HEK293 (cell line): ENCODE measurements around the gene PAM.

Experiments
- FEZF1 ChIP-seq: fragments of 450-650 bp; formaldehyde crosslinking; IDR thresholded peaks from 2 replicates; pipeline ENCODE4 v1.5.1; 2016; ENCODE audit warnings: missing biosample characterization, missing genetic modification characterization
- GLI2 ChIP-seq: fragments of 450-650 bp; formaldehyde crosslinking; IDR thresholded peaks from 2 replicates; pipeline ENCODE4; 2017; ENCODE audit warnings: missing biosample characterization, missing genetic modification characterization, low read depth, borderline replicate concordance
- PBX3 ChIP-seq: sonication (generic); formaldehyde crosslinking; IDR thresholded peaks from 2 replicates; pipeline ENCODE4 v1.8.1; 2022; ENCODE audit warnings: mild to moderate bottlenecking, moderate library complexity, missing genetic modification reagents
- RBAK ChIP-seq: fragments of 450-650 bp; formaldehyde crosslinking; IDR thresholded peaks from 2 replicates; pipeline ENCODE4 v1.5.1; 2016; ENCODE audit warnings: missing biosample characterization, missing genetic modification characterization
- SP7 ChIP-seq: fragments of 450-650 bp; formaldehyde crosslinking; IDR thresholded peaks from 2 replicates; pipeline ENCODE4 v1.5.1; 2016; ENCODE audit warnings: missing biosample characterization, missing genetic modification characterization
- TRIM28 ChIP-seq: IDR thresholded peaks from 2 replicates; pipeline ENCODE4 v1.6.1; 2011; ENCODE audit warnings: low read length, control low read depth, borderline replicate concordance
- YY1 ChIP-seq: fragments of 450-650 bp; formaldehyde crosslinking; IDR thresholded peaks from 2 replicates; pipeline ENCODE4 v1.5.1; 2018; ENCODE audit warnings: missing biosample characterization, missing genetic modification characterization
- YY2 ChIP-seq: fragments of 450-650 bp; formaldehyde crosslinking; IDR thresholded peaks from 2 replicates; pipeline ENCODE4 v1.5.1; 2016; ENCODE audit warnings: missing biosample characterization, missing genetic modification characterization
- ZBTB17 ChIP-seq: fragments of 450-650 bp; formaldehyde crosslinking; IDR thresholded peaks from 2 replicates; pipeline ENCODE4 v1.5.1; 2016; ENCODE audit warnings: missing biosample characterization, missing genetic modification characterization
- ZIC2 ChIP-seq: fragments of 450-650 bp; formaldehyde crosslinking; IDR thresholded peaks from 2 replicates; pipeline ENCODE4 v1.5.1; 2016; ENCODE audit warnings: missing biosample characterization, missing genetic modification characterization
- ZNF121 ChIP-seq: fragments of 450-650 bp; formaldehyde crosslinking; IDR thresholded peaks from 2 replicates; pipeline ENCODE4 v1.5.1; 2016; ENCODE audit warnings: missing biosample characterization, missing genetic modification characterization
- ZNF169 ChIP-seq: fragments of 450-650 bp; formaldehyde crosslinking; IDR thresholded peaks from 2 replicates; pipeline ENCODE4 v1.5.1; 2016; ENCODE audit warnings: missing biosample characterization, missing genetic modification characterization
- ZNF2 ChIP-seq: fragments of 450-650 bp; formaldehyde crosslinking; IDR thresholded peaks from 2 replicates; pipeline ENCODE4 v1.5.1; 2016; ENCODE audit warnings: missing biosample characterization, missing genetic modification characterization
- ZNF239 ChIP-seq: fragments of 450-650 bp; formaldehyde crosslinking; IDR thresholded peaks from 2 replicates; pipeline ENCODE4 v1.5.1; 2016; ENCODE audit warnings: missing biosample characterization, missing genetic modification characterization
- ZNF266 ChIP-seq: fragments of 450-650 bp; formaldehyde crosslinking; IDR thresholded peaks from 2 replicates; pipeline ENCODE4 v1.5.1; 2016; ENCODE audit warnings: missing biosample characterization, missing genetic modification characterization, low read depth
- ZNF280D ChIP-seq: fragments of 450-650 bp; formaldehyde crosslinking; IDR thresholded peaks from 2 replicates; pipeline ENCODE4 v1.5.1; 2016; ENCODE audit warnings: missing biosample characterization, missing genetic modification characterization
- ZNF311 ChIP-seq: fragments of 450-650 bp; formaldehyde crosslinking; IDR thresholded peaks from 2 replicates; pipeline ENCODE4 v1.5.1; 2017; ENCODE audit warnings: missing biosample characterization, missing genetic modification characterization, borderline replicate concordance
- ZNF529 ChIP-seq: fragments of 450-650 bp; formaldehyde crosslinking; IDR thresholded peaks from 2 replicates; pipeline ENCODE4 v1.5.1; 2017; ENCODE audit warnings: missing genetic modification characterization, missing biosample characterization; ENCODE audit not compliant: insufficient replicate concordance
- ZNF571 ChIP-seq: fragments of 450-650 bp; formaldehyde crosslinking; IDR thresholded peaks from 2 replicates; pipeline ENCODE4 v1.5.0; 2017; ENCODE audit warnings: missing biosample characterization, missing genetic modification characterization
- ZNF660 ChIP-seq: fragments of 450-650 bp; IDR thresholded peaks from 2 replicates; pipeline ENCODE4 v1.5.1; 2018; ENCODE audit warnings: missing biosample characterization, mild to moderate bottlenecking, missing genetic modification characterization
- ZNF664 ChIP-seq: fragments of 450-650 bp; formaldehyde crosslinking; IDR thresholded peaks from 2 replicates; pipeline ENCODE4 v1.5.1; 2016; ENCODE audit warnings: missing biosample characterization, missing genetic modification characterization
- ZNF768 ChIP-seq: fragments of 450-650 bp; formaldehyde crosslinking; IDR thresholded peaks from 2 replicates; pipeline ENCODE4 v1.5.1; 2018; ENCODE audit warnings: missing biosample characterization, mild to moderate bottlenecking, missing genetic modification characterization
- ZNF777 ChIP-seq: fragments of 450-650 bp; formaldehyde crosslinking; IDR thresholded peaks from 2 replicates; pipeline ENCODE4 v1.5.1; 2017; ENCODE audit warnings: missing biosample characterization, missing genetic modification characterization, borderline replicate concordance
- ZXDB ChIP-seq: fragments of 450-650 bp; formaldehyde crosslinking; IDR thresholded peaks from 2 replicates; pipeline ENCODE4 v1.5.1; 2016; ENCODE audit warnings: missing biosample characterization, missing genetic modification characterization
- TF ChIP-seq, protein P1 (sequence below): fragments of 450-650 bp; formaldehyde crosslinking; IDR thresholded peaks from 2 replicates; pipeline ENCODE4 v1.5.1; 2016; ENCODE audit warnings: missing biosample characterization, missing genetic modification characterization
- TF ChIP-seq, protein P2 (sequence below): fragments of 450-650 bp; formaldehyde crosslinking; IDR thresholded peaks from 2 replicates; pipeline ENCODE4 v1.5.0; 2017; ENCODE audit warnings: missing biosample characterization, missing genetic modification characterization, borderline replicate concordance
- TF ChIP-seq, protein P3 (sequence below): fragments of 450-650 bp; formaldehyde crosslinking; IDR thresholded peaks from 2 replicates; pipeline ENCODE4 v1.5.1; 2016; ENCODE audit warnings: missing biosample characterization, missing genetic modification characterization
- TF ChIP-seq, protein P4 (sequence below): fragments of 450-650 bp; formaldehyde crosslinking; IDR thresholded peaks from 2 replicates; pipeline ENCODE4 v1.5.1; 2017; ENCODE audit warnings: missing biosample characterization, missing genetic modification characterization

PAM gene

DNA sequence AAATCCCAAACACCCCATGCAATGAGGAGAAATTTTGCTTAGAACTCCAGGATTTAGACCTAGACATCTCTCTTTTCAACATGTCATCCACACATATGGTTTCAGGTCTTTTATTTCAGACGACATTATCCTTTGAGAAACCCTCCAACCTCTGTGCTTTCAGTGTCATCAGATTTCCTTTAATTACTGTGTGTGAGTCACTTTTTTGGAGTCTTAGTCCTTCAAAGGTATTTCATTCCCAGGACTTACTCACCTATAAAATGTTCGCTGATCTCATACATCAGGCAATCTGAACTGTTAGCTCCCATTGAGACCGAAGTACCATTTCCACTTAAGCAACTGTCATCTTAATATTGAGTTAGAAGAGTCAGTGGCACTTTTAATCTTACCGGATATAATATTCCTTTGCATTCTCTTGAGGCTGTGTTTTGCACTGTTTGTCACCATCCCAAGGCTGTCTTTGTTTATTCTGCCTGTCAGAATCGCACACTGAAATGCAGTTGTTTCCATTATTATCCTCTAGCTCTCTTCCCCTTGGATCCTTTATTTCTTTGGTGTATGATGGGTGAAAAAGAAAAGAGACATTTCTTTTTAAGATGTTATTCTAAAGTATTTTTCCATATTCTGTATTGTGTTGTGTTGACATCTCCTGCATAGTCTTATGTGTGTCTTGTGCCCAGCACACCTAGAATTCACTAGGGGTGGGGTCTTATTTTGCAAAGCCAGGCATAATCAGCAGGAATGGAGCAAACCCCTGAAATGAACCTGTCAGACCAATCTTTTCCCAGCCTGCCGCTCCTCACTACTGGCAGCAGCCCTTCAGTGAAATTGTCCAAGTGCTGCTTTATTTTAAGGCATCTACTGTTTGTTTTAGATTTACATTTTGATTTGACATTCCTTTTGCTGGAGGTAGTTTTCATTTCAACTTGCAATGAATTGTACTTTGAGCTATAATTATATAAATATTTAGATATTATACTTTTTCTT is 155.4 kb downstream of the PAM start (continued):
- no peak for TF ChIP-seq ZNF529
- no peak for TF ChIP-seq YY1 (tag by site-specific recombination)
- TF ChIP-seq PBX3 (CRISPR knock-in tag), result no peak
- TF ChIP-seq, protein P1, sequence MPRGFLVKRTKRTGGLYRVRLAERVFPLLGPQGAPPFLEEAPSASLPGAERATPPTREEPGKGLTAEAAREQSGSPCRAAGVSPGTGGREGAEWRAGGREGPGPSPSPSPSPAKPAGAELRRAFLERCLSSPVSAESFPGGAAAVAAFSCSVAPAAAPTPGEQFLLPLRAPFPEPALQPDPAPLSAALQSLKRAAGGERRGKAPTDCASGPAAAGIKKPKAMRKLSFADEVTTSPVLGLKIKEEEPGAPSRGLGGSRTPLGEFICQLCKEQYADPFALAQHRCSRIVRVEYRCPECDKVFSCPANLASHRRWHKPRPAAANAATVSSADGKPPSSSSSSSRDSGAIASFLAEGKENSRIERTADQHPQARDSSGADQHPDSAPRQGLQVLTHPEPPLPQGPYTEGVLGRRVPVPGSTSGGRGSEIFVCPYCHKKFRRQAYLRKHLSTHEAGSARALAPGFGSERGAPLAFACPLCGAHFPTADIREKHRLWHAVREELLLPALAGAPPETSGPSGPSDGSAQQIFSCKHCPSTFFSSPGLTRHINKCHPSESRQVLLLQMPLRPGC (tag by site-specific recombination), result peak; percentile 90
- no peak for TF ChIP-seq ZNF280D (tag by site-specific recombination)
- TF ChIP-seq FEZF1 (tag by site-specific recombination), result peak; percentile 30; the same call in 1 of the 2 replicates
- TF ChIP-seq ZXDB (tag by site-specific recombination), result 0 out of 2 replicates have a peak, but pooled peaks have one; percentile 30
- no peak for TF ChIP-seq ZNF169 (tag by site-specific recombination)
- TF ChIP-seq, protein P2, sequence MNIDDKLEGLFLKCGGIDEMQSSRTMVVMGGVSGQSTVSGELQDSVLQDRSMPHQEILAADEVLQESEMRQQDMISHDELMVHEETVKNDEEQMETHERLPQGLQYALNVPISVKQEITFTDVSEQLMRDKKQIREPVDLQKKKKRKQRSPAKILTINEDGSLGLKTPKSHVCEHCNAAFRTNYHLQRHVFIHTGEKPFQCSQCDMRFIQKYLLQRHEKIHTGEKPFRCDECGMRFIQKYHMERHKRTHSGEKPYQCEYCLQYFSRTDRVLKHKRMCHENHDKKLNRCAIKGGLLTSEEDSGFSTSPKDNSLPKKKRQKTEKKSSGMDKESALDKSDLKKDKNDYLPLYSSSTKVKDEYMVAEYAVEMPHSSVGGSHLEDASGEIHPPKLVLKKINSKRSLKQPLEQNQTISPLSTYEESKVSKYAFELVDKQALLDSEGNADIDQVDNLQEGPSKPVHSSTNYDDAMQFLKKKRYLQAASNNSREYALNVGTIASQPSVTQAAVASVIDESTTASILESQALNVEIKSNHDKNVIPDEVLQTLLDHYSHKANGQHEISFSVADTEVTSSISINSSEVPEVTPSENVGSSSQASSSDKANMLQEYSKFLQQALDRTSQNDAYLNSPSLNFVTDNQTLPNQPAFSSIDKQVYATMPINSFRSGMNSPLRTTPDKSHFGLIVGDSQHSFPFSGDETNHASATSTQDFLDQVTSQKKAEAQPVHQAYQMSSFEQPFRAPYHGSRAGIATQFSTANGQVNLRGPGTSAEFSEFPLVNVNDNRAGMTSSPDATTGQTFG (tag by site-specific recombination), result no peak
- TF ChIP-seq, protein P3, sequence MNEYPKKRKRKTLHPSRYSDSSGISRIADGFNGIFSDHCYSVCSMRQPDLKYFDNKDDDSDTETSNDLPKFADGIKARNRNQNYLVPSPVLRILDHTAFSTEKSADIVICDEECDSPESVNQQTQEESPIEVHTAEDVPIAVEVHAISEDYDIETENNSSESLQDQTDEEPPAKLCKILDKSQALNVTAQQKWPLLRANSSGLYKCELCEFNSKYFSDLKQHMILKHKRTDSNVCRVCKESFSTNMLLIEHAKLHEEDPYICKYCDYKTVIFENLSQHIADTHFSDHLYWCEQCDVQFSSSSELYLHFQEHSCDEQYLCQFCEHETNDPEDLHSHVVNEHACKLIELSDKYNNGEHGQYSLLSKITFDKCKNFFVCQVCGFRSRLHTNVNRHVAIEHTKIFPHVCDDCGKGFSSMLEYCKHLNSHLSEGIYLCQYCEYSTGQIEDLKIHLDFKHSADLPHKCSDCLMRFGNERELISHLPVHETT (tag by site-specific recombination), result peak; percentile 42; the same call in 1 of the 2 replicates
- TF ChIP-seq, protein P4, sequence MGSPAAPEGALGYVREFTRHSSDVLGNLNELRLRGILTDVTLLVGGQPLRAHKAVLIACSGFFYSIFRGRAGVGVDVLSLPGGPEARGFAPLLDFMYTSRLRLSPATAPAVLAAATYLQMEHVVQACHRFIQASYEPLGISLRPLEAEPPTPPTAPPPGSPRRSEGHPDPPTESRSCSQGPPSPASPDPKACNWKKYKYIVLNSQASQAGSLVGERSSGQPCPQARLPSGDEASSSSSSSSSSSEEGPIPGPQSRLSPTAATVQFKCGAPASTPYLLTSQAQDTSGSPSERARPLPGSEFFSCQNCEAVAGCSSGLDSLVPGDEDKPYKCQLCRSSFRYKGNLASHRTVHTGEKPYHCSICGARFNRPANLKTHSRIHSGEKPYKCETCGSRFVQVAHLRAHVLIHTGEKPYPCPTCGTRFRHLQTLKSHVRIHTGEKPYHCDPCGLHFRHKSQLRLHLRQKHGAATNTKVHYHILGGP (tag by site-specific recombination), result 0 out of 2 replicates have a peak, but pooled peaks have one; percentile 6
- no peak for TF ChIP-seq ZNF266 (tag by site-specific recombination)
- no peak for TF ChIP-seq ZNF121 (tag by site-specific recombination)
- peak; percentile 56 for TF ChIP-seq ZNF660 (tag by site-specific recombination)
- no peak for TF ChIP-seq ZIC2
- no peak for TF ChIP-seq RBAK
- no peak for TF ChIP-seq ZNF571 (tag by site-specific recombination)
- no peak for TF ChIP-seq ZNF664 (tag by site-specific recombination)
- TF ChIP-seq ZNF768 (tag by site-specific recombination), result no peak
- TF ChIP-seq TRIM28, result peak; percentile 60; the same call in 1 of the 2 replicates
- TF ChIP-seq ZNF239 (tag by site-specific recombination), result no peak
- TF ChIP-seq YY2 (tag by site-specific recombination), result no peak
- TF ChIP-seq SP7 (tag by site-specific recombination), result peak; percentile 87
- 0 out of 2 replicates have a peak, but pooled peaks have one; percentile 32 for TF ChIP-seq ZNF2 (tag by site-specific recombination)
- TF ChIP-seq ZNF777 (tag by site-specific recombination), result no peak
- TF ChIP-seq ZBTB17 (tag by site-specific recombination), result no peak
- no peak for TF ChIP-seq ZNF311 (tag by site-specific recombination)
- no peak for TF ChIP-seq GLI2
